B cell (primary cell): ENCODE measurements around the gene EMP2. TPM values are rescaled to one million over a fixed set of nuclear protein-coding genes. Genes with fewer than 3 reads are reported as not detected.
"Not testable (repeated sequence)": the region's sequence is repeated elsewhere in the genome, so short reads cannot be mapped to it uniquely, and the experiment has no call there.

ENCODE experiments used
- ATAC-seq: fragments of 200-7000 bp; cut with Tn5 transposase; one replicate; pipeline ENCODE4 v1.10.0; 2021; ENCODE audit warnings: low read depth, mild to moderate bottlenecking, moderate number of reproducible peaks, moderate library complexity
- CTCF ChIA-PET: fragments of 350-600 bp; sonication (Branson Sonifier 250); formaldehyde crosslinking; loops from one replicate; lab custom pipeline; 2021; ENCODE audit warnings: antibody characterized with exemption, inconsistent platforms; lab: Charles Lee
- POLR2A ChIA-PET: fragments of 350-600 bp; sonication (Branson Sonifier 250); formaldehyde crosslinking; loops from one replicate; lab custom pipeline; 2021; ENCODE audit warnings: antibody characterized with exemption; lab: Charles Lee
- DNase-seq: peaks from one replicate; pipeline ENCODE4 v3.0.0; 2013
- H2AFZ ChIP-seq: 2 replicates; pipeline ENCODE4 v1.6.1; 2012; ENCODE audit warnings: mild to moderate bottlenecking, low read depth, low read length; ENCODE audit not compliant: insufficient read depth, poor library complexity, severe bottlenecking
- H3K27ac ChIP-seq, 2 donors: 1 replicate in 1 of 2; 2 replicates in 1 of 2; pipeline ENCODE4 v1.5.1; 2012 to 2013; ENCODE audit warnings: low read length in 2 of 2, mild to moderate bottlenecking in 2 of 2, moderate library complexity in 1 of 2
- H3K27me3 ChIP-seq, 4 experiments: fragments of 200-600 bp in 1 of 4; sonication (generic) in 1 of 4; replicated peaks in 1 of 4; 1 replicate in 2 of 4; 2 replicates in 2 of 4; pipeline versions ENCODE4 v1.6.1 to v1.7.0; 2013 to 2016; ENCODE audit warnings: low read length in 3 of 4, mild to moderate bottlenecking in 2 of 4, mixed read lengths in 1 of 4, moderate library complexity in 1 of 4; ENCODE audit not compliant: insufficient read depth in 4 of 4, control insufficient read depth in 3 of 4; ENCODE audit errors: control extremely low read depth in 1 of 4
- H3K36me3 ChIP-seq, 2 experiments: replicated peaks in 1 of 2; 1 replicate in 1 of 2; 2 replicates in 1 of 2; pipeline versions ENCODE4 v1.6.1 to v1.7.1; 2013; ENCODE audit warnings: low read length in 1 of 2; ENCODE audit not compliant: insufficient read depth in 2 of 2, control insufficient read depth in 1 of 2; ENCODE audit errors: control extremely low read depth in 1 of 2, extremely low read depth in 1 of 2
- H3K4me1 ChIP-seq, 2 donors: fragments of 200-600 bp in 1 of 2; sonication (generic) in 1 of 2; 1 replicate in 1 of 2; 2 replicates in 1 of 2; pipeline versions ENCODE4 v1.5.1 to v1.6.1; 2013 to 2017; ENCODE audit warnings: low read length in 2 of 2; ENCODE audit not compliant: control insufficient read depth in 2 of 2, insufficient read depth in 2 of 2
- H3K4me2 ChIP-seq: replicated peaks from 2 replicates; pipeline ENCODE3; 2012; ENCODE audit warnings: mild to moderate bottlenecking, low read depth, low read length; ENCODE audit not compliant: poor library complexity, severe bottlenecking
- H3K4me3 ChIP-seq, 5 experiments: fragments of 200-600 bp in 1 of 5; sonication (generic) in 1 of 5; 1 replicate in 3 of 5; 2 replicates in 2 of 5; pipeline versions ENCODE4 v1.5.1 to v1.7.0; 2011 to 2016; ENCODE audit warnings: low read length in 4 of 5, mild to moderate bottlenecking in 4 of 5, low read depth in 2 of 5, control low read depth in 1 of 5, moderate library complexity in 1 of 5; ENCODE audit not compliant: insufficient read depth in 1 of 5; ENCODE audit errors: control extremely low read depth in 1 of 5, extremely low read depth in 1 of 5
- H3K79me2 ChIP-seq: fragments of 200-600 bp; sonication (generic); one replicate; pipeline ENCODE4 v1.6.0; 2016; ENCODE audit warnings: low read length; ENCODE audit not compliant: control insufficient read depth, insufficient read depth
- H3K9ac ChIP-seq: fragments of 200-600 bp; sonication (generic); 2 replicates; pipeline ENCODE4 v1.6.1; 2017; ENCODE audit warnings: mild to moderate bottlenecking, low read length, moderate library complexity
- H3K9me3 ChIP-seq, 3 donors: one replicate each; pipeline versions ENCODE4 v1.6.1 to v1.7.1; 2013; ENCODE audit warnings: low read length in 2 of 3; ENCODE audit not compliant: control insufficient read depth in 2 of 3, insufficient read depth in 1 of 3; ENCODE audit errors: control extremely low read depth in 1 of 3
- H4K20me1 ChIP-seq: 2 replicates; pipeline ENCODE4 v1.6.0; 2012; ENCODE audit warnings: mild to moderate bottlenecking, low read length; ENCODE audit not compliant: insufficient read depth, control insufficient read depth, poor library complexity, severe bottlenecking
- H3K27ac Mint-ChIP-seq: one replicate; pipeline ENCODE4 v1.8.0; 2021; ENCODE audit warnings: mixed read lengths
- H3K27me3 Mint-ChIP-seq: one replicate; pipeline ENCODE4 v1.8.0; 2021; ENCODE audit warnings: mixed read lengths
- H3K4me1 Mint-ChIP-seq: one replicate; pipeline ENCODE4 v1.8.0; 2021; ENCODE audit warnings: mixed read lengths
- H3K4me3 Mint-ChIP-seq: one replicate; pipeline ENCODE4 v1.8.0; 2021; ENCODE audit warnings: mixed read lengths
- H3K9me3 Mint-ChIP-seq: one replicate; pipeline ENCODE4 v1.8.0; 2022; ENCODE audit warnings: mixed read lengths; ENCODE audit not compliant: insufficient read depth
- CTCF ChIP-seq: fragments of 200-600 bp; IDR thresholded peaks from one replicate; pipeline ENCODE4 v1.8.0; 2022; ENCODE audit warnings: antibody characterized with exemption, mild to moderate bottlenecking
- EZH2 ChIP-seq: IDR thresholded peaks from 2 replicates; pipeline ENCODE4 v1.6.1; 2012; ENCODE audit warnings: borderline replicate concordance, low read depth, mild to moderate bottlenecking, moderate library complexity, low read length; ENCODE audit not compliant: insufficient read depth, poor library complexity, severe bottlenecking
- WGBS: methylation state at CpG from one replicate; pipeline ENCODE4 v1.1.5; 2013; ENCODE audit warnings: missing lambda C conversion rate; ENCODE audit not compliant: insufficient coverage; 5-methylcytosine and 5-hydroxymethylcytosine counted together
- intact Hi-C: fragments of 100-400 bp; cut with micrococcal nuclease; formaldehyde crosslinking; loops from one replicate; pipeline ENCODE4 v1.10.0; 2022
- polyA plus RNA-seq: library from polyadenylated mRNA; depleted of rRNA; stranded (reverse); fragments of >200 nt; gene quantifications from 2 replicates; pipeline ENCODE4 v1.2.3, GENCODE V29; 2012
- total RNA-seq, 2 donors: library from RNA; stranded (reverse); fragments of 120-200 nt in 1 of 2; gene quantifications; 1 replicate in 1 of 2; 2 replicates in 1 of 2; pipeline versions ENCODE4 v1.2.3 to v1.2.4, GENCODE V29; 2013 to 2022

The EMP2 gene
- total and polyA plus RNA-seq, 2 donors (not counting 1 experiment from before 2014, with no cell fraction given): 0.01 TPM; not detected in 1

- Histone ChIP-seq H3K79me2 (no peaks in the 10 kb centered on the region), H3K4me3 (no peak overlapping the region), H3K27ac (no peak overlapping the region), H3K4me2 (no peak overlapping the region), H3K9me3 (no peaks in the 10 kb centered on the region), H2AFZ (no peak overlapping the region), H4K20me1 (no peaks in the 10 kb centered on the region), H3K27me3 (no peaks in the 10 kb centered on the region), H3K36me3 (no peaks in the 10 kb centered on the region), H3K9ac (no peak overlapping the region), H3K4me1 (no peaks in the 10 kb centered on the region)
- Mint-ChIP-seq H3K27me3 (peaks cover 9% of the 10 kb centered on the region), H3K4me3 (no peak overlapping the region), H3K27ac (no peak overlapping the region), H3K4me1 (no peaks in the 10 kb centered on the region), H3K9me3 (no peaks in the 10 kb centered on the region)
- CTCF ChIA-PET: no interaction called here
- DNase-seq (no peak), ATAC-seq (no peak)
- WGBS: 98% methylated on average over 7 of the region's 10 CpGs
- POLR2A ChIA-PET: no interaction called here
- TF ChIP-seq EZH2 (no peak), CTCF (no peak)
- intact Hi-C loops: no loop called here
These were observed 44.9 kb downstream of the EMP2 start for GRCh38 chr16:10535461-10535860.

DNA sequence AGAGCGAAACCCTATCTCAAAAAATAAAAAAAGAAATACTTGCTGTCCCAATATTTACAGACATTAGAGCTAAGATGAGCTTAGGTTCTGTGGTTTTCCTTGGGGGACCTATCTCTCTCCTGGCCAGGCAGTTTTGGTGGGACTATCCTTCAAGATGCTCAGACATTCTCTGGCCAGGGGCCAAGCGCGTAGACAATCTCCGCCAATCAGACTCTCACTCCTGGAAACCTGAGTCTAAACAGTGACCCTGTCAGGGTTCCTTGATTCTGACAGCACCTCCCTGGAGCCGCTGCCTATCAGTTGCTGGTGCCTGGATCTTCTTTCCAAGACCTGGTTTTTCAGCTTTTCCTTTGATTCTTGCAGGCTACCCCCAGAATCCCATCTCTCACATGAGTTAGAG lies 45.6 kb downstream of the EMP2 start:
- H3K4me3 ChIP-seq: no peak overlapping the region
- H2AFZ ChIP-seq: no peak overlapping the region
- Mint-ChIP-seq H3K9me3 (no peaks in the 10 kb centered on the region), H3K4me3 (no peak overlapping the region), H3K27me3 (peaks cover 9% of the 10 kb centered on the region), H3K27ac (no peak overlapping the region), H3K4me1 (no peaks in the 10 kb centered on the region)
- no peaks in the 10 kb centered on the region for H3K27me3 ChIP-seq
- no peaks in the 10 kb centered on the region for H3K9me3 ChIP-seq
- intact Hi-C loops: no loop called here
- no peak overlapping the region for H3K9ac ChIP-seq
- WGBS: 96% methylated on average over 4 of the region's 5 CpGs
- H3K4me1 ChIP-seq: no peaks in the 10 kb centered on the region
- no peaks in the 10 kb centered on the region for H3K79me2 ChIP-seq
- H3K36me3 ChIP-seq: no peaks in the 10 kb centered on the region
- TF ChIP-seq CTCF (no peak), EZH2 (no peak)
- ChIA-PET POLR2A (no interaction called here), CTCF (interaction anchor here (0.6 kb wide), 1 partner anchor 170 kb away, joined by 5 read pairs; no protein-coding TSS in a partner anchor)
- DNase-seq (no peak), ATAC-seq (no peak)
- H3K27ac ChIP-seq: no peak overlapping the region
- H3K4me2 ChIP-seq: no peak overlapping the region
- no peaks in the 10 kb centered on the region for H4K20me1 ChIP-seq

DNA sequence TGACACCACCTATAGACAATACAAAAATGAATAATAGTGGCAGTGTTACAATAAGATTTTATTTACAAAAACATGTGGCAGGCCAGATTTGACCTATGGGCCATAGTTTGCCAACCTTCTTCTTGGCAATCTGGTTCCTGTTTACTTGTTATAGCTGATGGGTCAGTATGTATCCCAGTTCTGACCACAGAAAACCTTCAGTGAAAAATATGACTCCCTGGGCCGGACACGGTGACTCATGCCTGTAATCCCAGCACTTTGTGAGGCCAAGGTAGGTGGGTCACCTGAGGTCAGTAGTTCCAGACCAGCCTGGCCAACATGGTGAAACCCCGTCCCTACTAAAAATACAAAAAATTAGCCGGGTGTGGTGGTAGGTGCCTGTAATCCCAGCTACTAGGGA lies 46.8 kb downstream of the EMP2 start:
- H3K27ac ChIP-seq, H3K4me1 ChIP-seq, H3K27me3 ChIP-seq, ATAC-seq, intact Hi-C loops, H3K9me3 ChIP-seq, H4K20me1 ChIP-seq, H3K27me3 Mint-ChIP-seq, H3K9ac ChIP-seq, H3K9me3 Mint-ChIP-seq, H2AFZ ChIP-seq, H3K27ac Mint-ChIP-seq, H3K4me3 Mint-ChIP-seq, H3K36me3 ChIP-seq, H3K79me2 ChIP-seq, H3K4me2 ChIP-seq, H3K4me1 Mint-ChIP-seq, DNase-seq, H3K4me3 ChIP-seq: not testable (repeated sequence)
- ChIA-PET POLR2A (interaction anchor here (0.6 kb wide), 1 partner anchor 46 kb away, joined by 3 read pairs; no protein-coding TSS in a partner anchor), CTCF (interaction anchor here (1.9 kb wide), 1 partner anchor 11 kb away, joined by 4 read pairs; no protein-coding TSS in a partner anchor)
- WGBS: 87% methylated on average over 2 of the region's 4 CpGs
